GM19468 (cell line): ENCODE data around the gene SKAP1.
"Not testable (repeated sequence)": the region's sequence is repeated elsewhere in the genome, so short reads cannot be mapped to it uniquely, and the experiment has no call there.

ENCODE experiments used
- ATAC-seq: cut with Tn5 transposase; IDR thresholded peaks from one replicate; pipeline ENCODE4 v1.9.1; 2021; ENCODE audit warnings: mild to moderate bottlenecking, moderate library complexity, moderate number of reproducible peaks; ENCODE audit not compliant: unreplicated experiment; ENCODE audit errors: extremely low read depth

Gene SKAP1

GRCh38 chr17:48294806-48295361 lies 135.1 kb downstream of the SKAP1 start:
- ATAC-seq, result no peak

GRCh38 chr17:48294020-48294805 lies 135.8 kb downstream of the SKAP1 start:
- no peak for ATAC-seq

- no peak for ATAC-seq
Observed at GRCh38 chr17:48293319-48294019, 136.5 kb downstream of the SKAP1 start.

GRCh38 chr17:48290378-48290777 lies 139.6 kb downstream of the SKAP1 start:
- ATAC-seq, result no peak

- not testable (repeated sequence) for ATAC-seq
Observed at GRCh38 chr17:48286917-48287316, 143.1 kb downstream of the SKAP1 start.

- no peak for ATAC-seq
Observed at GRCh38 chr17:48285614-48286013, 144.4 kb downstream of the SKAP1 start.

GRCh38 chr17:48283907-48284306 lies 146.1 kb downstream of the SKAP1 start:
- no peak for ATAC-seq

- no peak for ATAC-seq
Observed at GRCh38 chr17:48283411-48283810, 146.6 kb downstream of the SKAP1 start.

GRCh38 chr17:48282303-48282702 lies 147.7 kb downstream of the SKAP1 start:
- ATAC-seq, result no peak

- no peak for ATAC-seq
Observed at GRCh38 chr17:48278760-48279491, 151.1 kb downstream of the SKAP1 start.

GRCh38 chr17:48276776-48277175 lies 153.2 kb downstream of the SKAP1 start:
- ATAC-seq, result no peak

- ATAC-seq, result no peak
Observed at GRCh38 chr17:48270899-48271298, 159.1 kb downstream of the SKAP1 start.

- ATAC-seq, result no peak
Observed at GRCh38 chr17:48269209-48269608, 160.8 kb downstream of the SKAP1 start.

GRCh38 chr17:48263731-48264035 lies 166.3 kb downstream of the SKAP1 start:
- ATAC-seq, result no peak

GRCh38 chr17:48262982-48263730 lies 166.9 kb downstream of the SKAP1 start:
- ATAC-seq, result no peak

- ATAC-seq, result no peak
Observed at GRCh38 chr17:48261297-48261880, 168.6 kb downstream of the SKAP1 start.

GRCh38 chr17:48259694-48260291 lies 170.2 kb downstream of the SKAP1 start:
- no peak for ATAC-seq

- no peak for ATAC-seq
Observed at GRCh38 chr17:48258331-48258730, 171.7 kb downstream of the SKAP1 start.

- ATAC-seq, result no peak
Observed at GRCh38 chr17:48255759-48256158, 174.3 kb downstream of the SKAP1 start.
